MM.1S (cell line): Measurements from ENCODE around the gene USP49.

Source experiments
- DNase-seq: peaks from one replicate; pipeline ENCODE4 v3.0.0-alpha.2; 2015
- H2AFZ ChIP-seq: fragments of 300-600 bp; sonication (generic); 2 replicates; pipeline ENCODE4 v1.6.0; 2016; ENCODE audit warnings: antibody characterized with exemption, low read length
- H3F3A ChIP-seq: fragments of 300-600 bp; sonication (generic); 2 replicates; pipeline ENCODE4 v1.6.1; 2016; ENCODE audit warnings: mild to moderate bottlenecking, antibody characterized with exemption, low read length, moderate library complexity, mixed read lengths; ENCODE audit not compliant: insufficient read depth
- H3K27ac ChIP-seq: fragments of 300-600 bp; sonication (generic); 2 replicates; pipeline ENCODE4 v1.5.1; 2016; ENCODE audit warnings: mild to moderate bottlenecking, low read length
- H3K27me3 ChIP-seq: fragments of 300-600 bp; sonication (generic); replicated peaks from 2 replicates; pipeline ENCODE4 v1.6.0; 2016; ENCODE audit warnings: low read length; ENCODE audit not compliant: insufficient read depth
- H3K36me3 ChIP-seq: fragments of 300-600 bp; sonication (generic); replicated peaks from 2 replicates; pipeline ENCODE4 v1.6.1; 2016; ENCODE audit warnings: mild to moderate bottlenecking, low read length, mixed read lengths; ENCODE audit not compliant: insufficient read depth
- H3K4me1 ChIP-seq: fragments of 300-600 bp; sonication (generic); 2 replicates; pipeline ENCODE4 v1.6.1; 2016; ENCODE audit warnings: low read length, mixed read lengths
- H3K4me2 ChIP-seq: fragments of 300-600 bp; sonication (generic); 2 replicates; pipeline ENCODE4 v1.6.0; 2016; ENCODE audit warnings: low read depth, low read length
- H3K4me3 ChIP-seq: fragments of 300-600 bp; sonication (generic); 2 replicates; pipeline ENCODE4 v1.5.1; 2016; ENCODE audit warnings: low read length, mixed read lengths
- H3K79me2 ChIP-seq: fragments of 300-600 bp; sonication (generic); 2 replicates; pipeline ENCODE4 v1.6.1; 2016; ENCODE audit warnings: mixed run types, low read length, mixed read lengths
- H3K9ac ChIP-seq: fragments of 300-600 bp; sonication (generic); 2 replicates; pipeline ENCODE4 v1.6.1; 2016; ENCODE audit warnings: low read length, mixed read lengths
- H3K9me2 ChIP-seq: fragments of 300-600 bp; sonication (generic); replicated peaks from 2 replicates; pipeline ENCODE4 v1.6.1; 2016; ENCODE audit warnings: mild to moderate bottlenecking, low read length, mixed read lengths; ENCODE audit not compliant: insufficient read depth
- H3K9me3 ChIP-seq: fragments of 300-600 bp; sonication (generic); replicated peaks from 2 replicates; pipeline ENCODE4 v1.6.1; 2016; ENCODE audit warnings: mild to moderate bottlenecking, low read length, mixed read lengths; ENCODE audit not compliant: insufficient read depth
- H4K20me1 ChIP-seq: fragments of 300-600 bp; sonication (generic); 2 replicates; pipeline ENCODE4 v1.6.1; 2016; ENCODE audit warnings: mild to moderate bottlenecking, low read length, moderate library complexity, mixed read lengths; ENCODE audit not compliant: insufficient read depth
- EZH2 ChIP-seq: fragments of 300-600 bp; sonication (generic); optimal IDR thresholded peaks from 2 replicates; pipeline ENCODE3; 2017; ENCODE audit warnings: low read depth, mild to moderate bottlenecking, antibody characterized with exemption, low read length, mixed read lengths
- EZH2phosphoT487 ChIP-seq: fragments of 300-600 bp; sonication (generic); IDR thresholded peaks from 2 replicates; pipeline ENCODE4 v1.6.1; 2018; ENCODE audit warnings: antibody characterized with exemption, low read length
- TF ChIP-seq, protein P1 (sequence below): fragments of 300-600 bp; sonication (generic); IDR thresholded peaks from 2 replicates; pipeline ENCODE4 v1.5.1; 2016; ENCODE audit warnings: antibody characterized with exemption, low read length, mixed read lengths

The USP49 gene

DNA sequence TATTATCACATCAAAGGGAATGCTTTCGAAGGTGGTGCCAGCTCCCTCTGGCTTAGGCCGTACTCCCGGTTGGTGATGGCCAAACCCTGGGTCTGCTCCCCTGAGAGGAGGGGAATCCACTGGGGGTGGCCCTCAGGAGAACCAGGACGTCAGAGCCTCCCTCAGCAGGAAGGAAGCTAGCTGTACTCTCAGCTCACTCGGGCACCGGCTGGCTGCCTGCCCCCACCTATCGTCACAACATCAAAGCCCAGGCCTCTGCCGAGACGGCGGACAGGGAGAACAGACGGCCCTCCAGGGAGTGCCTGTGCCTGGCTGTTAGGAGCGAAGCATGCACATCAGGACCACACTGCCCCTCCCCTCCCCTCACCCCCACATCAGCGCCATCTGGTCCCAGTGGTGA is 138.8 kb downstream of the USP49 start:
- DNase-seq = no peak
- no peak overlapping the region for H3K4me2 ChIP-seq
- H3K9me3 ChIP-seq = no peaks in the 10 kb centered on the region
- H3K9me2 ChIP-seq = no peaks in the 10 kb centered on the region
- no peak overlapping the region for H2AFZ ChIP-seq
- no peak for TF ChIP-seq EZH2phosphoT487
- TF ChIP-seq, protein P1, sequence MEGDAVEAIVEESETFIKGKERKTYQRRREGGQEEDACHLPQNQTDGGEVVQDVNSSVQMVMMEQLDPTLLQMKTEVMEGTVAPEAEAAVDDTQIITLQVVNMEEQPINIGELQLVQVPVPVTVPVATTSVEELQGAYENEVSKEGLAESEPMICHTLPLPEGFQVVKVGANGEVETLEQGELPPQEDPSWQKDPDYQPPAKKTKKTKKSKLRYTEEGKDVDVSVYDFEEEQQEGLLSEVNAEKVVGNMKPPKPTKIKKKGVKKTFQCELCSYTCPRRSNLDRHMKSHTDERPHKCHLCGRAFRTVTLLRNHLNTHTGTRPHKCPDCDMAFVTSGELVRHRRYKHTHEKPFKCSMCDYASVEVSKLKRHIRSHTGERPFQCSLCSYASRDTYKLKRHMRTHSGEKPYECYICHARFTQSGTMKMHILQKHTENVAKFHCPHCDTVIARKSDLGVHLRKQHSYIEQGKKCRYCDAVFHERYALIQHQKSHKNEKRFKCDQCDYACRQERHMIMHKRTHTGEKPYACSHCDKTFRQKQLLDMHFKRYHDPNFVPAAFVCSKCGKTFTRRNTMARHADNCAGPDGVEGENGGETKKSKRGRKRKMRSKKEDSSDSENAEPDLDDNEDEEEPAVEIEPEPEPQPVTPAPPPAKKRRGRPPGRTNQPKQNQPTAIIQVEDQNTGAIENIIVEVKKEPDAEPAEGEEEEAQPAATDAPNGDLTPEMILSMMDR = no peak
- no peak for TF ChIP-seq EZH2
- H3K9ac ChIP-seq = no peak overlapping the region
- H3K4me3 ChIP-seq = no peak overlapping the region
- no peaks in the 10 kb centered on the region for H3K79me2 ChIP-seq
- H3K27me3 ChIP-seq = 0 out of 2 replicates have a peak, but pooled peaks cover under 1% of the 10 kb centered on the region
- H4K20me1 ChIP-seq = no peaks in the 10 kb centered on the region
- H3K4me1 ChIP-seq = no peaks in the 10 kb centered on the region
- no peaks in the 10 kb centered on the region for H3F3A ChIP-seq
- H3K36me3 ChIP-seq = no peaks in the 10 kb centered on the region
- no peak overlapping the region for H3K27ac ChIP-seq

DNA sequence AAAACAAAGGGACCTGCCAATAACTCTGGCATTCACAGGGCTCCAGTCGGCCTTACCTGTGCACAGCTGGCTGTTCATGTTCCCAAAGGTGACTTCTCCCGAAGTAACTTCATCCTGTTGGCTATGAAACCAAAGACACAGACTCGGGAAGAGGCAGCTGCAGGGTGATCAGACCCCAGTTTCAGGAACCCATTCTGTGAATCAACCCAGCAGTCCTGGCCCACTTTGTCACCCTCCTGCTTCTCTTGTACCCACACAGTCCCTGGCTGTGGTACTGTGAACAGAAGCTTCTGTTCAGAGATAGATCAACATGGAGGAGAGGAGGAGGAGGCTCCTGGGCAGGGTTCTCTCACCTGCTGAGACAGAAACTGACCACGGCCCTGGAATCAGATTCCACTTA is 139.3 kb downstream of the USP49 start:
- Histone ChIP-seq H3F3A (no peaks in the 10 kb centered on the region), H3K27ac (no peak overlapping the region), H3K27me3 (no peaks in the 10 kb centered on the region), H3K4me2 (no peak overlapping the region), H4K20me1 (no peaks in the 10 kb centered on the region), H3K4me1 (no peaks in the 10 kb centered on the region), H2AFZ (no peak overlapping the region), H3K9me3 (no peaks in the 10 kb centered on the region), H3K79me2 (no peaks in the 10 kb centered on the region), H3K36me3 (no peaks in the 10 kb centered on the region), H3K9me2 (no peaks in the 10 kb centered on the region), H3K4me3 (no peak overlapping the region), H3K9ac (no peak overlapping the region)
- no peak for TF ChIP-seq EZH2
- TF ChIP-seq, protein P1 = no peak
- no peak for TF ChIP-seq EZH2phosphoT487
- DNase-seq = no peak

DNA sequence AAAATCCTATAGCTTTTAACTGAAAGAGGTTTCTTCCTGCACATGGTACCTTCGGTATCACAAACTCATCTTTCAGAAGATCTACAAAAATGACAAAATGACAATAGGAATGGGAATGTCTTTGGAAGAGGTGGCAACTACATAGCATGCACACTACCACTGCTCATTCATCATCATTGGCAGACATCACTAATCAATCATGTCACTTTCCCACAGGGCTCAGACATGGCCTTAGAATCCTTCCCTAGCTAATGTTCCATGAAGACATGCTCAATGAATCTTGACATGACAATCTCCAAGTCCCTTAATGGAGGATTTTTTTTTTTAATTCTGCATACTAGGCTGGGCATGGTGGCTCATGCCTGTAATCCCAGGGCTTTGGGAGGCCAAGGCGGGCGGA is 144.8 kb downstream of the USP49 start:
- no peak overlapping the region for H3K4me2 ChIP-seq
- no peaks in the 10 kb centered on the region for H3F3A ChIP-seq
- H3K9ac ChIP-seq = no peak overlapping the region
- H3K27me3 ChIP-seq = no peaks in the 10 kb centered on the region
- H3K36me3 ChIP-seq = no peaks in the 10 kb centered on the region
- H3K27ac ChIP-seq = no peak overlapping the region
- no peak overlapping the region for H2AFZ ChIP-seq
- H3K9me3 ChIP-seq = no peaks in the 10 kb centered on the region
- TF ChIP-seq EZH2 (no peak), EZH2phosphoT487 (no peak)
- TF ChIP-seq, protein P1 = no peak
- no peaks in the 10 kb centered on the region for H3K4me1 ChIP-seq
- no peaks in the 10 kb centered on the region for H3K79me2 ChIP-seq
- no peaks in the 10 kb centered on the region for H3K9me2 ChIP-seq
- no peak for DNase-seq
- H3K4me3 ChIP-seq = no peak overlapping the region
- H4K20me1 ChIP-seq = no peaks in the 10 kb centered on the region
